HG03442 (cell line): ENCODE measurements around the gene UGT2B17.
"Not testable (repeated sequence)": the region's sequence is repeated elsewhere in the genome, so short reads cannot be mapped to it uniquely, and the experiment has no call there.

Experiments used
- ATAC-seq: cut with Tn5 transposase; IDR thresholded peaks from one replicate; pipeline ENCODE4 v1.9.1; 2021; ENCODE audit warnings: mild to moderate bottlenecking, moderate library complexity; ENCODE audit not compliant: unreplicated experiment

Gene UGT2B17

DNA sequence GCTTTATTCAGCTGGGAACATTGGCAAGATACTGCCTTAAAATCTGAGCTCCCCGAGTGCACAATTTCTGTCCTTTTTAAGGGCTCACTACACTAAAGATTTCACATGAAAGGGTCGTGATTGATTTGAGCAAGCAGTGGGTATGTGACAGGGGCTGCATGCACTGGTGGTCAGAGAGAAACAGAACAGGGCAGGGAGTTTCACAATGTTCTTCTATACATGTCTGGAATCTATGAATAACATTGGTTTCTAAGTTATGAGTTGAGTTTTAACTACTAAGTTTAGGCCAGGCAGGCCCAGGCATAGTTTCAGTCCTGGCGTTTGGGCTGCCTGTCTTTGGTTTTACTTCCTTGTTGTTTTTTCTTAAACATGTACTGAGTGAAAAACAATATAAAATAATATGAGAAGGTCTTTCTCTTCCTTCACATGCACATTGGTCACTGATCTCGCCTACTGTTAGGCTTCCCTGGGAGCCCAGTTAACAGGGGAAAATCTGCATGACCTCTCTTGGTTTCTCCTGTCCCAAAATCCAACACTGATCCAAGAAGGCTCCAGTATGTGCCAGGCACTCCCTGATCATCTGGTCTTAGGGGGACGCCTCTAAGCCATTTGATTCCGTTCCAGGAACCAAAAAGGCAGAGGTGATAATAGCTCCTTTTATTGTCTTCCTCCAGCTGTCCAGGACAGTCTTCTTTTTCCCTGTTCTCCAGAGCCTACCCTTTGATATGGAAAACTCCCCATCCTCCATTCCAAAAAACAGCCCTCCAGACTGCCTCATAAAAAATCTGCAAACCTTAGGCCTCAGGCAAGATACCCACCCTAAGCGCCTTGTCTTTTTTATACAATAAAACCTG lies at the start of gene UGT2B17:
TSS of gene UGT2B17 (minus strand) at position 51 of the 854 bp plus-strand sequence. CDS start 7,838 bp downstream, outside the sequence.
- ATAC-seq: peak; percentile 82

DNA sequence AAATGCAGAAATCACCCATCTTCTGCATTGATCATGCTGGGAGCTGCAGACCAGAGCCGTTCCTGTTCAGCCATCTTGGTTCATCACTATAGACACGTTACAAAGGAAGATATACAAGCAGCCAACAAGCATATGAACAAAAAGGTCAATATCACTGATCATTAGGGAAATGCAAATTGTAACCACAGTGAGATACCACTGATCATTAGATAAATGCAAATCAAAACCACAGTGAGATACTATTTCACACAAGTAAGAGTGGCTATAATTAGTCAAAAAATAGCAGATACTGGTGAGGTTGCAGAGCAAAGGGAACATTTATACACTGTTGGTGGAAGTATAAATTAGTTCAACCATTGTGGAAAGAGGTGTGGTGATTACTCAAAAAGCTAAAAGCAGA lies 46.6 kb upstream of the UGT2B17 start:
- ATAC-seq: peak; percentile 52

DNA sequence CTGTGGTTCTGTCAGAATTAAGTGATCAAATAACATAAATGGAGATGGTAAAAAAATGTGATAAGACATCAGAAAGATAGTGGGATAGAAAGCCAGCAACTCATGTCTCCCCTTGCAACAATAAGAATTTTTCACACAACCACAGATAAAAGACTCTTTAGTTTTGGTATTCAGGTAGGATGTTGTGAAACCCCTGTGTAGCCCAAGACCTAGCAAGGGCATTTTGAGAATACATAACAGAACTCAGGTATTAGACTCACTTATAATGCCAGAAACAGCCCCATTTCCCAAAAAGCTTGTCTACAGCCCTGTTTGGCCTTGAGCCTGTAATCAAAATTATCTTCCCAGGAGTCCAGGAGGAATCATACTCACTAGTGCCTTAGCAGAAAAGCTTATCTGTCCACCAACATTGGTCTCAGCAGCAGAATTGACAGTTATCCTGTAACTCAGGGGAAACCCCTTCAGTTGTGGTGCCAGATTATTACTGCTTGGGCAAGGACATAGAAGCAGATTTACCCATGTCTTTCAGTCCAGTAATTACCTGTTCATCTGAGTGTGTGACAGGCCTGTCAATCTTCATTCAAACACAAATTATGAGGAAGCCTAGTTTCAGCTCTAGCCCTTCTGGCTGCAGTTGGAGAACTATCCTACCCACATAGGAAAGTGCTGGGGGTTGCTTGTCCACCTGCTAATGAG lies 41.0 kb upstream of the UGT2B17 start:
- ATAC-seq: no peak

DNA sequence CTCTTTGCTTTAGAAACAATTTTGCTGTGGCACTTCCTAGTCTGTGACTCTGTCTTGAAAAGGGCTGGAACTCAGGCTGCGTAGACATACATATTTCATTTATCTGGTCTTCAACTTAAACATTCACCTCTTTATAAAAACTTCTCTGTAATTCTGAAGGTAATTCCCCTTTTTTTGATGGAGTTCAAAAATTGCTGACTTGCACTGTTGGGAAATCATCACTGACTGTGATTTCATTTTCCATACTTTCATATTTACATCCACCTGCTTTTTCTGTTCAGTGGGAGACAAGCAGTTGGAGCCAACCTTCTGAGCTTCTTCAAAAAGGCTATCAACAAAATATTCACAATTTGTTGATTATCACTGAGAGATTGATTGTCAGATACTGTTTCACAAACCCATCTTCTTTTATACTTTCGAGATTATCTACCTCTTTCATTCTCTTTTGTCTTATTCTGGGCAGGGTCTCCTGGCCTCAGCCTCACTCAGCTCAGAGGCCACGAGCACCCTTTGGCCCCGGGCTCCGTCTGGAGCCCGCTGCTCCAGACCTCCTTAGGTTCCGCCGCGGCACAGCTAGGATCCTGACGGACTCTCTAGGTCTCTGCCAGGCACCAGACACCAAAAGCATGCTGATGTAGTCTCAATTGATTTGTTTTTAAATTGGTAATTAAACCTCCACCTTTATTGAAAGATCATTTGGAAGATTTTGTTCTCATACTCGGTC lies 39.7 kb upstream of the UGT2B17 start:
- ATAC-seq: no peak

DNA sequence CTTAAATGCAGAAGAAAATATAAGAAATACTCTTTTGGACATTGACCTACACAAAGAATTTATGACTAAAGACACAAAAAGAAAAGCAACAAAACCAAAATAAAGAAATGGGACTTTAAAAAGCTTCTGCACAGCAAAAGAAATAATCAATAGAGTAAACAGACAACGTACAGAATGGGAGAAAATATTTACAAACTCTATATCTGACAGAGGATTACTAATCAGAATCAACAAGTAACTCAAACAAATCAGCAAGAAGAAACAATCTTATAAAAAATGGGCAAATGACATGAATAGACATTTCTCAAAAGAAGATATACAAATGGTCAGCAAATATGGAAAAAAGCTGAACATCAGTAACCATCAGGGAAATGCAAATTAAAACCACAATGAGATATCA lies 37.6 kb upstream of the UGT2B17 start:
- ATAC-seq: no peak

DNA sequence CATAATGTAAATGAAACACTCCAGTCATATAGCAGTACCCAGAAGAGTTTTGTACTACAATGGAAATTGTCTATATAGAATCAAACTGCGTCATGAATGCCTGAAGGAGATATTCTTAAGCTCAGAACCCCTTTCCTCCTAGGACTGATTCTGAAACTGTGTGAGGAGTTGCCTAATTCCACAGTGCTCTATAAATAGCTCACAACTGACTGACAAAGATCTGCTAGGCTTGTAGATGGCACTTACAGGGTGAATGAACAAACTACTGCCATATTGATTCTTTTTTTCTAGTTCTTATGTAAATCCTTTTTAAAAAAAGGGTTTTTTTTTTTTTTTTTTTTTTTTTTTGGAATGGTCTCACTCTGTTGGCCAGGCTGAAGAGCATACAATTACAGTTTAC lies 30.1 kb upstream of the UGT2B17 start:
- ATAC-seq: no peak

GRCh38 chr4:68599150-68599549 lies 23.0 kb upstream of the UGT2B17 start:
- no peak for ATAC-seq

- ATAC-seq: no peak
Observed at GRCh38 chr4:68597482-68597881, 21.4 kb upstream of the UGT2B17 start.

DNA sequence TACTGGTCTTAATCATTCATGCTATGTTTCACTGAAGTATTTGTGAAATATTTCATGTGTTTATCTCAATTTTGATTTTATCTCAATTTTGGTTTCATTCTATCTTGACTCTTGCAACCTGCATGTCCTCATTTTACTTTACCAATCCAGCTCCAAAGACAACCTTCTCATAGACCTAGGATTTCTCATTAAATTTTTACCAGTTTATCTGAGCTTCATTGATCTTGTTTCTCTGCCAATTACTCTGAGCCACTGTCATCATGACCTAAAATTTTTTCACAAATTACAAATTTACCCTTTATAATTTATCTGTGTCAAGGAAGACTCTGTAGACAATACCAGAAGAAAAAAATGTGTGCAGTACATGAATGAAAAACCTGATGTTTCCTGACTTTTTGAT lies 18.6 kb upstream of the UGT2B17 start:
- no peak for ATAC-seq

GRCh38 chr4:68593112-68593511 lies 17.0 kb upstream of the UGT2B17 start:
- ATAC-seq: no peak

- no peak for ATAC-seq
Observed at GRCh38 chr4:68592673-68593072, 16.6 kb upstream of the UGT2B17 start.

DNA sequence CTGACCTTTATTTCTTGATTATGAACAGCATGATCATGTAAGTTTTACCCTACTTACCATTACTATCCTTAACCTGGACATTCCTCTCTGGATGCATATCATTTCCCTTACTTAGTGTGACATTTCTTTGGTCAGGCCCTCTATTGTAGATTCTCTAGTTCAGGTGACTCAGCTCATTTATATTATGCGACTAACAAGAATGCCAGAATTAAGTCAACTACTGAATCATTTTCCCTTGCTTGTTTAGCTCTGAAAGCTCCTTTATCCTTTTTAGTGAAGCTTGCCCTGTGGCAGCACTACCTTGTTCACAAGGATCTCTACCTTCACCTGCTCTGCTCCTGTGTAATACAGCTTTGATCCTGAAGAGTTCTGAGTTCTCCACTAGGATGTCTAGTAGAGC lies 15.1 kb upstream of the UGT2B17 start:
- no peak for ATAC-seq

DNA sequence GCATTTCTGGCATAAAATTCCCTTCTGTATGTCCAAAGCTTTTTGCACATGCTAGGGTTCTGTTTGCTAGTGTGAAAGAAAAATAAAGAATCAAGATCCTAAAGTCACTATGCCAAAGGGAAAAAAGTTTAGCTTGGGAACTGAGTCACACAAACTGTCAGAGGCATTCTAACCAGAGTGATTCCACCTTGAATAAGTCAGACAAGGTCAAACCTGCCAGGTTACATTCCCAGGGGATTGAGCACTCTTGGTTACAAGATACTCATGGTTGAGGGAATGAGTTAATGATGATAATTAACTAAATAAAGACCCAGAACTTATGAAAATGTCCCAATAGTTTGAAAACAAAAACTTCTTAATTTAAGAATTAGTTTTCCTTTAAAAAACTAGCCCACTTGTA lies 13.7 kb upstream of the UGT2B17 start:
- ATAC-seq: no peak

DNA sequence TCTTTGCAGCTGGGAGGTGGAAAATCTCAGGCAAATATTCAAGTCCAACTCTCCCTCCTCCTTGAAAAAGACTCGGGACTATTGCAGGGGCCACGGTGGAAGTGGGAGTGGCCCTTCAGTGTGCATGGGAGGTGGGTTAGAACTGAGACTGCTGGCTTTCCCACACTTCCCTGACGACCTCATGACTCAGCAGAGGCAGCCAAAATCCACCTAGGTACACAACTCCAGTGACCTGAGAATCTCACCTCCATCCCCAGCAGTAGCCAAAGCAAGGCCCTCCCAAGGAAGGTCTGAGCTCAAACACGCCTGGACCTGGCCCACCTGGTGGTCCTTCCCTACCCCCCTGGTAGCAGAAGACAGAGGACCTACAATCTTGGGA lies 6.2 kb upstream of the UGT2B17 start:
- ATAC-seq: no peak

GRCh38 chr4:68581383-68582338 lies 5.5 kb upstream of the UGT2B17 start:
- ATAC-seq: no peak

- ATAC-seq: no peak
Observed at GRCh38 chr4:68577590-68577989, 1.5 kb upstream of the UGT2B17 start.

DNA sequence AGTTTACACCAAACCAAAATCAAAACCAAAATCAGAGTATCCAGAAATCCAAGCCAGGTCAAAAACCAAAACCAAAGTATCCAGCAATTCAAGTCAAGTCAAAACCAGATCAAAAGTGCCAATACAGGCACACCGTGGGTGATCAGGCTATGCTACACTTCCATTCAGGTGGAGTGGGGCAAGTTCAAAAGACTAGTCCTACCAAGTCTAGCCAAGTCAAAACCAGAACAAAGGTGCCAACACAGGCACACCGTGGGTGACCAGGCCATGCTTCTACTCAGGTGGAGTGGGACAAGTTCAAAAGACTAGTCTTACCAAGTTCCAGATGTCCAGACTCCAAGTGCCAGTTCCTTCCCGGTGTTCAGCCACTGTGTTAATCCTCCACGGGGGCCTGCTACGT lies 486 bp downstream of the UGT2B17 start:
- ATAC-seq: not testable (repeated sequence)

- no peak for ATAC-seq
Observed at GRCh38 chr4:68575081-68575480, 1.0 kb downstream of the UGT2B17 start.

DNA sequence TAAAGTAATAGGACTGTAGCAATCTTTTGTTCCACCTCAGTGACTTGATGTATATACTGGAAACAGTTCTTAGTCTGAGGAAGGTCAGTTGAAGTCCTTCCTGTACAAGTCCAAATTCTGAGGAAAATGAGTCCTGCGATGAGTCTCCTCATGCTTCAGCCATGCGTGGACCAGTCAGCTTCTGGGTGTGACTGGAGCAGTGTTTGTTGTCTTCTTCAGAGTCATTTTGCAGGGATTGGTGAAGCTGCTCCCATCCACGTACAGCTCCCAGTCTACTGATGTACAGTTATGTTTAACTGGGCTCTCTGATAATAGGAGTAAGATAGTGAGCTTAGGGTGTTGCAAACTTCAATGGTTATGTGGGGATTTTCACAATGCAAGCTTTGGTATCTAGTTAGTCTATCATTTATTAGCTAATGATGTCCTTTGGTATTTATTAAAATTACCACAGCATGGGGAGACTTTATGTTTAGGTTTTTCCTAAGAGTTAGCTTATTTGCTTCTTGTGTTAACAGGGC lies 3.4 kb downstream of the UGT2B17 start:
- no peak for ATAC-seq

GRCh38 chr4:68570122-68570507 lies 6.0 kb downstream of the UGT2B17 start:
- ATAC-seq: peak; percentile 32
